ENCODE measurements around the gene ZMYND10. TPM values are rescaled to one million over a fixed set of nuclear protein-coding genes. Genes with fewer than 3 reads are reported as not detected.

ZMYND10 gene
- total and polyA plus RNA-seq, 9 of the 15 experiments (the other 6 are each of a cell fraction or from before 2014, with no cell fraction given), result 0.20 to 2.8 (median 0.70) TPM

DNA sequence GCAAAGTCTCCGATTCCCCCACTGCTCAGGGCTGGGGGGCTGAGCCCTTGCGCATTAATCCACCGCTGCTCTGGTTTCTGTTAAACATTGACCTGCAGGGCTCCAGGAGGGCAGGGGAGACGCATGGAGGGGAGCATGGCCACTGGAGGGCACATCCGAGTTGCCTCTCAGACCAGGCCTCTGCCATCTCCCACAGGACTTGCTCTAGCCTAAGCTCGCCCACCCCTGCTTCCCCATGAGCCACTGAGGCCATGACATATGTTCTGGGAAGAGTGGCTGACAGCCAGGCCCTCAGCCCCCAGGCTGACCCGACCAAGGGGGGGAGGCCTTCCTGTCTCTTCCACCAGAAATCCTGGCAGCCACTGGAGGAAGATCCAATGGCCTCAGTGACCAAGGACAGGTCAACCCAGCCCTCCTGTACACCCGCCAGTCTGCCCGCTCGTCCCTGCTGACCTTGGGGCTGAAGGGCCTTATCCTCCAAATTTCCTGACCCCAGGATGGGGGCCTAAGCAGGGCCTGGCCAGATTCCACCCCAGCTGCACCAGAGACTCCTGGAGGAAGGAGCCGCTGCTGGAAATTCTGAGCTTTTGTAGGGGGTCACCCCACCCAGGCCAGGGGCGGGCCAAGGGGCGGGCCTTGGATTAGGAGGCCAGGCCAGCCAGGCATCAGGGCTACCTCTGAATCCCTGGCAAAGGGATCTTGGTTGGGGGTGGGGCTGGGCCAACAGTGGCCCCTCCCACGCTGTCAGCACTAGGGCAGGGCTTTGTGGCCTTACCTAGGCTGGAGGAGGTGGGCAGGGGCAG, 42.3 kb downstream of the ZMYND10 start, which contains the start of gene HYAL1 (continued):
- TF ChIP-seq PML (IDR thresholded peaks at IDR 0.05; ENCODE audit: low read length) (no peak), TBP (optimal IDR thresholded peaks at IDR 0.05; ENCODE audit: low read depth, low read length) (peak; percentile 85), HMG20A (CRISPR knock-in tag; conservative IDR thresholded peaks at IDR 0.05) (no peak), EP400 (IDR thresholded peaks at IDR 0.05) (peak; percentile 34; the same call in 1 of the 2 replicates), PHF21A (IDR thresholded peaks at IDR 0.05; ENCODE audit: borderline replicate concordance, low read depth) (peak; percentile 45; the same call in 1 of the 2 replicates), ZFP36 (IDR thresholded peaks at IDR 0.05; ENCODE audit: low read depth, low read length, partially characterized antibody) (peak; percentile 66), HCFC1 (IDR thresholded peaks at IDR 0.05; ENCODE audit: low read depth, low read length) (peak; percentile 9; the same call in 1 of the 2 replicates)
- TF ChIP-seq, protein P1, sequence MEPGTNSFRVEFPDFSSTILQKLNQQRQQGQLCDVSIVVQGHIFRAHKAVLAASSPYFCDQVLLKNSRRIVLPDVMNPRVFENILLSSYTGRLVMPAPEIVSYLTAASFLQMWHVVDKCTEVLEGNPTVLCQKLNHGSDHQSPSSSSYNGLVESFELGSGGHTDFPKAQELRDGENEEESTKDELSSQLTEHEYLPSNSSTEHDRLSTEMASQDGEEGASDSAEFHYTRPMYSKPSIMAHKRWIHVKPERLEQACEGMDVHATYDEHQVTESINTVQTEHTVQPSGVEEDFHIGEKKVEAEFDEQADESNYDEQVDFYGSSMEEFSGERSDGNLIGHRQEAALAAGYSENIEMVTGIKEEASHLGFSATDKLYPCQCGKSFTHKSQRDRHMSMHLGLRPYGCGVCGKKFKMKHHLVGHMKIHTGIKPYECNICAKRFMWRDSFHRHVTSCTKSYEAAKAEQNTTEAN (CRISPR knock-in tag; IDR thresholded peaks at IDR 0.05), result no peak
- TF ChIP-seq, protein P2, sequence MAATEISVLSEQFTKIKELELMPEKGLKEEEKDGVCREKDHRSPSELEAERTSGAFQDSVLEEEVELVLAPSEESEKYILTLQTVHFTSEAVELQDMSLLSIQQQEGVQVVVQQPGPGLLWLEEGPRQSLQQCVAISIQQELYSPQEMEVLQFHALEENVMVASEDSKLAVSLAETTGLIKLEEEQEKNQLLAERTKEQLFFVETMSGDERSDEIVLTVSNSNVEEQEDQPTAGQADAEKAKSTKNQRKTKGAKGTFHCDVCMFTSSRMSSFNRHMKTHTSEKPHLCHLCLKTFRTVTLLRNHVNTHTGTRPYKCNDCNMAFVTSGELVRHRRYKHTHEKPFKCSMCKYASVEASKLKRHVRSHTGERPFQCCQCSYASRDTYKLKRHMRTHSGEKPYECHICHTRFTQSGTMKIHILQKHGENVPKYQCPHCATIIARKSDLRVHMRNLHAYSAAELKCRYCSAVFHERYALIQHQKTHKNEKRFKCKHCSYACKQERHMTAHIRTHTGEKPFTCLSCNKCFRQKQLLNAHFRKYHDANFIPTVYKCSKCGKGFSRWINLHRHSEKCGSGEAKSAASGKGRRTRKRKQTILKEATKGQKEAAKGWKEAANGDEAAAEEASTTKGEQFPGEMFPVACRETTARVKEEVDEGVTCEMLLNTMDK (IDR thresholded peaks at IDR 0.05; ENCODE audit: borderline replicate concordance, insufficient read depth, low read depth, low read length, poor library complexity, severe bottlenecking), result no peak
- TF ChIP-seq, protein P3, sequence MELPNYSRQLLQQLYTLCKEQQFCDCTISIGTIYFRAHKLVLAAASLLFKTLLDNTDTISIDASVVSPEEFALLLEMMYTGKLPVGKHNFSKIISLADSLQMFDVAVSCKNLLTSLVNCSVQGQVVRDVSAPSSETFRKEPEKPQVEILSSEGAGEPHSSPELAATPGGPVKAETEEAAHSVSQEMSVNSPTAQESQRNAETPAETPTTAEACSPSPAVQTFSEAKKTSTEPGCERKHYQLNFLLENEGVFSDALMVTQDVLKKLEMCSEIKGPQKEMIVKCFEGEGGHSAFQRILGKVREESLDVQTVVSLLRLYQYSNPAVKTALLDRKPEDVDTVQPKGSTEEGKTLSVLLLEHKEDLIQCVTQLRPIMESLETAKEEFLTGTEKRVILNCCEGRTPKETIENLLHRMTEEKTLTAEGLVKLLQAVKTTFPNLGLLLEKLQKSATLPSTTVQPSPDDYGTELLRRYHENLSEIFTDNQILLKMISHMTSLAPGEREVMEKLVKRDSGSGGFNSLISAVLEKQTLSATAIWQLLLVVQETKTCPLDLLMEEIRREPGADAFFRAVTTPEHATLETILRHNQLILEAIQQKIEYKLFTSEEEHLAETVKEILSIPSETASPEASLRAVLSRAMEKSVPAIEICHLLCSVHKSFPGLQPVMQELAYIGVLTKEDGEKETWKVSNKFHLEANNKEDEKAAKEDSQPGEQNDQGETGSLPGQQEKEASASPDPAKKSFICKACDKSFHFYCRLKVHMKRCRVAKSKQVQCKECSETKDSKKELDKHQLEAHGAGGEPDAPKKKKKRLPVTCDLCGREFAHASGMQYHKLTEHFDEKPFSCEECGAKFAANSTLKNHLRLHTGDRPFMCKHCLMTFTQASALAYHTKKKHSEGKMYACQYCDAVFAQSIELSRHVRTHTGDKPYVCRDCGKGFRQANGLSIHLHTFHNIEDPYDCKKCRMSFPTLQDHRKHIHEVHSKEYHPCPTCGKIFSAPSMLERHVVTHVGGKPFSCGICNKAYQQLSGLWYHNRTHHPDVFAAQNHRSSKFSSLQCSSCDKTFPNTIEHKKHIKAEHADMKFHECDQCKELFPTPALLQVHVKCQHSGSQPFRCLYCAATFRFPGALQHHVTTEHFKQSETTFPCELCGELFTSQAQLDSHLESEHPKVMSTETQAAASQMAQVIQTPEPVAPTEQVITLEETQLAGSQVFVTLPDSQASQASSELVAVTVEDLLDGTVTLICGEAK (IDR thresholded peaks at IDR 0.05), result no peak
- TF ChIP-seq, protein P3 (CRISPR knock-in tag; IDR thresholded peaks at IDR 0.05), result no peak

Data from K562 (cell line).